Muscle of arm (tissue), 14 donors: ENCODE measurements around the gene TRIM24. TPM values are rescaled to one million over a fixed set of nuclear protein-coding genes. Genes with fewer than 3 reads are reported as not detected.
"Not testable (repeated sequence)": the region's sequence is repeated elsewhere in the genome, so short reads cannot be mapped to it uniquely, and the experiment has no call there.

Experiments used
- DNase-seq: peaks from one replicate; pipeline ENCODE4 v3.0.0-alpha.2; 2013
- long read RNA-seq, 11 donors: transcript quantifications; one replicate each; lab custom pipeline, GENCODE V29; 2026
- polyA plus RNA-seq, 12 donors: library from polyadenylated mRNA; unstranded; fragments of 120-200 nt; gene quantifications; one replicate each; pipeline ENCODE4 v1.2.1, GENCODE V29; 2013; ENCODE audit not compliant: insufficient read length in 12 of 12

The TRIM24 gene
- polyA plus RNA-seq = 10 to 100 TPM in 11 of 12 donors, not detected in 1; 22.0 to 42.8 (median 25.8) TPM
- long read RNA-seq, donor 1, full-length matches to known transcripts = 1 of 22 reads
- long read RNA-seq, donor 1, partial matches to known transcripts = 21 of 22 reads
- long read RNA-seq, donor 1, other reads (novel, unspliced or antisense) = 0 of 22 reads
- long read RNA-seq, donor 2, full-length matches to known transcripts = 3 of 8 reads
- long read RNA-seq, donor 2, partial matches to known transcripts = 5 of 8 reads
- long read RNA-seq, donor 2, other reads (novel, unspliced or antisense) = 0 of 8 reads
- long read RNA-seq, donor 3, partial matches to known transcripts = 0 of 1 reads
- long read RNA-seq, donor 3, other reads (novel, unspliced or antisense) = 0 of 1 reads
- long read RNA-seq, donor 4 = 0 reads
- long read RNA-seq, donor 5, full-length matches to known transcripts = 3 of 3 reads
- long read RNA-seq, donor 5, partial matches to known transcripts = 0 of 3 reads
- long read RNA-seq, donor 5, other reads (novel, unspliced or antisense) = 0 of 3 reads
- long read RNA-seq, donor 6 = 0 reads
- long read RNA-seq, donor 7, partial matches to known transcripts = 0 of 1 reads
- long read RNA-seq, donor 7, other reads (novel, unspliced or antisense) = 0 of 1 reads
- long read RNA-seq, donor 8, full-length matches to known transcripts = 1 of 1 reads
- long read RNA-seq, donor 8, partial matches to known transcripts = 0 of 1 reads
- long read RNA-seq, donor 8, other reads (novel, unspliced or antisense) = 0 of 1 reads
- long read RNA-seq, donor 9 = 0 reads
- long read RNA-seq, donor 10 = 0 reads
- long read RNA-seq, donor 11, partial matches to known transcripts = 5 of 5 reads
- long read RNA-seq, donor 11, other reads (novel, unspliced or antisense) = 0 of 5 reads

GRCh38 chr7:138460176-138460648 lies at the start of gene TRIM24:
TRIM24 (plus strand) TSS chr7:138460259; CDS start chr7:138460549, 290 bp downstream.
- DNase-seq = no peak

GRCh38 chr7:138412077-138412476 lies 48.0 kb upstream of the TRIM24 start:
- DNase-seq = not testable (repeated sequence)

DNA sequence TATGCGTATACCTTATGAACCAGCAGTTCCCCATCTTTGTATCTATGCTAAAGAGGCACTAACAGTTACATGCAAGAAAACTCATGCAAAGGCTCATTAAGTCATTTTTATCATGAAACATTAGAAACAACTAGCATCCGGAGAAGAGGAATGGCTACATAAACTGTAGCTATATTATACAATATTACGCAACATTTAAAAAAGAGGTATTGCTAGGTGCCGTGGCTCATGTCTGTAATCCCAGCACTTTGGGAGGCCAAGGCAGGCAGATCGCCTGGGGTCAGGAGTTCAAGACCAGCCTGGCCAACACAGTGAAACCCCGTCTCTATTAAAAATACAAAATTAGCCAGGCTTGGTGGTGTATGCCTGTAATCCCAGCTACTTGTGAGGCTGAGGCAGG lies 47.1 kb upstream of the TRIM24 start:
- not testable (repeated sequence) for DNase-seq

GRCh38 chr7:138417078-138417700 lies 42.9 kb upstream of the TRIM24 start:
- no peak for DNase-seq

DNA sequence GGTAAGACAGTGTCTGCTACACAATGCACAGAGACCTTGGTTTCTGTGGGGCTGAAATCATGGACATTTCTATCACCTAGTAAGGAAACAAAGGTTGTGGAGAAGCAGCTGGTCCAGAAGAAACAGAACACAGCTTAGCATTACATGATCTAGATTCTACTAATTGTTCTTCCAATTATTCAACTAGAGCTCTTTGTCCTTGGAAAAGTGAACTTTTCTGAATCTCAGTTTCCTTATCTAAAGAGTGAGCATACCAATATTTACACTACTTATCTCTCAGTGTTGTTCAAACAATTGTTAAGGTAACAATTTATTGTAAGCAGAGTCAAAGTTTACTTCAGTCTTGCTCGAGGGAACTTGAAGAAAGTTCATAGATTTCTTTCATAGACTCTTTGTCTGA lies 42.3 kb upstream of the TRIM24 start:
- no peak for DNase-seq

DNA sequence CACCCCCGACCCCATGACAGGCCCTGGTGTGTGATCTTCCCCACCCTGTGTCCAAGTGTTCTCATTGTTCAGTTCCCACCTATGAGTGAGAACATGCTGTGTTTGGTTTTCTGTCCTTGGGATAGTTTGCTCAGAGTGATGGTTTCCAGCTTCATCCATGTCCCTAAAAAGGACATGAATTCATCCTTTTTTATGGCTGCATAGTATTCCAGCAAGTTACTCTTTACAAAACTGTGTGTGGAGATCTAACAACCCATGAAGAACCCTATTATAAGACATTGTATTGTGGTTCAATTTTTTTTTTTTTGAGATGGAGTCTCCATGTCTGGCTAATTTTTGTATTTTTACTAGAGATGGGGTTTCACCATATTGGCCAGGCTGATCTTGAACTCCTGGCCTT lies 41.7 kb upstream of the TRIM24 start:
- DNase-seq = not testable (repeated sequence)

DNA sequence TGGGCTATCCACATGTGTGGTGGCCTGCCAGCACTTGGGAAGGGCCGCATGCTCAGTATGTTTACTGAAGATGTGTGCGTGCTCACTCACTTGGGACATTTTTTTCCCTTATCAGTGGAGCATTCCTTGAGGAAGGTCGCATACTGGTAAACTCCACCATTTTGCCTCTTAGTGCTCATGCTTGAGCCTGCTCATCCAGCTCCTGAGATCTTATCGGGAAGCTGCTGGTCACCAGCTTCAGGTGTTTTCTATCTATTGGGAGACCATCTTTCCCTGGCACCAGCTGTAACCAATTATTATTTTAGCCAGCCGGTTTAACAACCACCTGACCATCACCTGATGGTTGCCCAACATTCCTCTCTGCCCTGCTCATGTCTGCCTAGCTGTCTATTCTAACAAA lies 35.0 kb upstream of the TRIM24 start:
- no peak for DNase-seq

GRCh38 chr7:138429577-138430250 lies 30.3 kb upstream of the TRIM24 start:
- DNase-seq = no peak

DNA sequence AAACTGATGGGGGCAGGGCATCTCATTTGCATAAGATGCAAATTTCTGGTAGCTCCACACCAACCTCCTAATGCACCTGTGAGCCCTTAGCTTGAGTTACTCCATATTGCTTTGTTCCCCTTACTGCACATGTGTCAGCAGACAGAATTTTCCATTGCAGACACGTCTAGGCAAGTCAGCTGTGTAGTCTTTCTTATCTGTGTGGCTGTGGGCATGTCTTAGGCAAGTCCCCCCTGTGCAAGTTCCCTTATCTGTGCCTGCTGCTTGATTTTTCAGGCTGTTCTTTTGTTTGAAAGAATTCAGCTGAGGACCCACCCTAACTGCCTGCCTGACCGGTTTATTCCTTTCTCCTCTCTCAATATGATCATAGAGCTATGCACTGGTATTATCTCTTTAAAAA lies 28.5 kb upstream of the TRIM24 start:
- DNase-seq = no peak

DNA sequence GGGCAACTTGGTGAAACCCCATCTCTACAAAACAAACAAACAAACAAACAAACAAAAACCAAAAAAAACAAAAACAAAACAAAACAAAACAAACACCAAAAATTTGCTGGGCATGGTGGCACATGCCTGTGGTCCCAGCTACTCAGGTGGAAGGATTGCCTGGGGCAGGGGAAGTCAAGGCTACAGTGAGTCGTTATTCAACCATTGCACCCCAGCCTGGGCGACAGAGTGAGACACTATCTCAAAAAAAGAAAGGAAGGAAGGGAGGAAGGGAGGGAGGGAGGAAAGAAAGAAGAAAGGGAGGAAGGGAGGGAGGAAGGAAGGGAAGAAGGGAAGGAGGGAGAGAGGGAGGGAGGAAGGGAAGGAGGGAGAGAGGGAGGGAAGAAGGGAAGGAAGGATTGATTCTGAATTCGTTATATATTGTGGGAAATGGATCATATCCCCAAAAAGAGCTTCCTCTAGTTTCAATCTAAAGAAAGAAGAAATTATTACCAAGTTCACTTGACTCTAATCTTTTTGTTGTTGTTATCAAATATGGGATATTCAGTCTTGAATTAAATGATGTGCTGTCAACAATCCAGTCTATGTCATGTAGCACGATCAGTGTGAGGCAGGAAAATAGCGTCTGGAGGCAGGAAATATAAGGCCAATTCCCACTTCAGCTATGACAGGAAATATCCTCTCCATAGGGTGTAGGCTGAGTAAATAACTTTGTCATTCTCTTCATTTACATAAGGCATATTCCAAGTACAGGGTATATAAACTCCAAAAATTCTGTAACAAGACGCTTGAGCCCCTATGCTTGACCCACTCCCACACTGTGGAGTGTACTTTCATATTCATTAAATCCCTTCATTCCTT lies 26.2 kb upstream of the TRIM24 start:
- no peak for DNase-seq

DNA sequence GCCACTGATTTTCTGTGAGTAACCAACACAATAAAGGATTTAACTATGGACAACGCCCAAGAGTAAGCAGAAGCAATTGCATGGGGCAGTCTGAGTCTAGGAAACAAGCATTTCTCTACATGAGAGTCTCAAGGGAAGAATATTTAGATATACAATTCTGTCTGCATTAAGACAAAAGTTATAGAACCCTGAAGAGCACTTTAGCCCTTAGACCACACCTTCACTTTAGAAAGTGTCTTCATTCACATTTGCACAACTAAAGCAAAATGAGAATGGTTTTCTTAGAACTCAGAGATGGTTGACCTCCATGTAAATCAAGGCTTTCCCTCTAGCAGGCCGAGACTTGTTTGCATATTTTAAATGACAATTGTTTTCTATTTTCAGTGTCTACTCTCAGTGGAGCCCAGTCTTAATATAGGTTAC lies 25.5 kb upstream of the TRIM24 start:
- DNase-seq = no peak

DNA sequence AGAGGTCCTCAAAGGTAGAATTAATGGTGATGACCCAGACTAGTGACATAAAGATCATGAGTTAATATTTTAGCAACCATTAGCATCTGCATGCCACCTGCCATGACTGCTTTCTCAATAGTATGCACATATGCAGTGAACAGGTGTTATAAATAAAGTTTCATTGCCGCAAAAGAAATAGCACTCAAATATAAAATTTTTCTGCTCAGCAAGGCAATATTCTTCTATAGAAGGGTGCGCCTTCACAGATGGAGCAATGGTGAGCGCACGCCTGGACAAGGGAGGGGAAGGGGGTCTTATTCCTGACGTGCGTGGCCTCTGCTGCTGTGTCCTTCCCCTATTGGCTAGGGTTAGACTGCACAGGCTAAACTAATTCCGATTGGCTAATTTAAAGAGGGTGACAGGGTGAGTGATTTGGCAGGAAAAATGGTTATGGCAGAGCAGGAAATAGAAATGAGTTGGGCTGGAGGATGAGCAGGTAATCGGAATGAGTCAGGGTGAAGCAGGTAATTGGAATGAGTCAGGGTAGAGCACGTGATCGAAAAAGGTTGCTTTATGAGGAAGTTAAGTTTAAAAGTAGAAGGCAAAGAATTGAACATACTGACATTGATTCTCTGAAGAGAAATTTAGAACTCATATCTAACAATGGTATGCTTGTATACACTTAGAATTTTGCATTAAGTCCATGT lies 24.7 kb upstream of the TRIM24 start:
- DNase-seq = no peak

GRCh38 chr7:138436388-138436787 lies 23.7 kb upstream of the TRIM24 start:
- no peak for DNase-seq

- no peak for DNase-seq
Measured at GRCh38 chr7:138440460-138440859, 19.6 kb upstream of the TRIM24 start.

- no peak for DNase-seq
Measured at GRCh38 chr7:138442822-138443221, 17.2 kb upstream of the TRIM24 start.

- no peak for DNase-seq
Measured at GRCh38 chr7:138449580-138449979, 10.5 kb upstream of the TRIM24 start.

DNA sequence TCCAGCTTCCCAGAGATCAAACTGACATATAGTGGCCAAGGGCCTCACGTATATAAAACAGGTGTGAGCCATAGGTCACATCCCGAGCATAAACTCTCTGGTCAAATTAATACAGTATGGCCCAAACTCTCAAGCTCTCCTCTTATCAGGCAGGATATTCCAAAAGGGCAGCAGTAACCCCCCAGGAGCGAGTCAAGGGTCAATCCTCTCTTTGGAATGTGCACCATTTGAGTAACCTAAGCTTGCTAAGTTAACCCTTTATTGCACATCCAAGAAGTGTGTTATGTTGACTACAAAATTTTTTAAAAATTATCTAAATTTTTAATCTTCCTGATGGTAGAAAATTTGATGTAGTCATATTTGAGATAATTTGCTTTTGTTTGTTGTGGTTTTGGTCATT lies 4.5 kb upstream of the TRIM24 start:
- DNase-seq = no peak

DNA sequence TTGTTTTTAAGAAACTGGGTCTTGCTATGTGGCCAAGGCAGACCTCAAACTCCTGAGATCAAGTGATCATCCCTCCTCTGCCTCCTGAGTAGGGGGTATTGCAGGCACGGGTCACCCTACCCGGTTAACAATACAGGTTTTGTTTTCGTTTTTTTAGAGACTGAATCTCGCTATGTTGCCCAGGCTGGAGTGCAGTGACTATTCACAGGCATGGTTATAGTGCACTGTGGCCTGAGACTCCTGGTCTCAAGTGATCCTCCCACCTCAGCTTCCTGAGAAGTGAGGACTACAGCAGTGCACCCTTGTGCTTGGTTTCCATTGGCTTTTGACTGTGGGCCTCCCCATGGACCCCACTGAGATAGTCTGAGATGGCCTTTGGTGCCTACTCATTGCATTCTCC lies 3.8 kb upstream of the TRIM24 start:
- no peak for DNase-seq

DNA sequence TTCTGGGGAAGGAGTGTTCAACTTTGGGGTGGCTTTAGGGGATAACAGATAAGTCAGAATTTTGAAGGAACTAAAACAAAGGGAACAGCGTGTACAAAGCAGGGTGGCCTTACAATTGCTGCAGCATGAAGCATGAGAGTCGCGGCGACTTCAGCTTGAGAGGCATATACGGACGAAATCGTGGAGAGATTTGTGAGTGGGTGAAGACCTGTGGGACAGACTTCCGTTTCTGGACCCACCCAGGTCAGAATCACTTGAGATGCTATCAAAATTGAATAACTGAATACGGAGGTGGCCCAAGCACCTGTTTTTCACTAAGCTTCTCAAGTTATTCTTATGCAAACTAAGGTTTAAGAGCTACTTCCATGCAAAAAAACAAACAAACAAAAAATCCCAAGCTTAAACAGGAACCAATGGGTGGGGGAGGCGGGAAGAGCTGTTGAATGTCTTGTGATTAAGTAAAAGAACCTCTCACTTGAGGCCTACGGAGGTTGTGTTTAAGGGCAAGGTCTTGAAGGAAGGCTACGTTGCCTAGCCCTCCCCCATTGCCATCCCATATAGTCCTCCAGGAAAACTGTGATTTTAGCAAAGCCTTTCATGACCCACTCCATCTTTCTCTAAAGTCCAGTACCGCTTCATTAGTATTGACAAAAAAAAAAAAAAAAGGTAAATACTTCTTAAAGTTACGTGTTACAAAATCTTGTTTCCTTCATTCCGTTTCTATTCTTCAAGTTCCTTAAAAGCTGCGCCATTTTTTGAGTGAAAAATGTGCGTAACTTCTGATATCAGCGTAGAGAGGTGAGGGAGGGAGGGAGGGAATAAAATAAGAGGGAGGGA lies 1.3 kb upstream of the TRIM24 start:
- DNase-seq = no peak
